ACHN (cell line): Measurements from ENCODE around the gene CPEB3.
"Not testable (repeated sequence)": the region's sequence is repeated elsewhere in the genome, so short reads cannot be mapped to it uniquely, and the experiment has no call there.

ENCODE experiments used
- DNase-seq: peaks from one replicate; pipeline ENCODE4 v3.0.0-alpha.2; 2015
- in situ Hi-C: cut with HindIII; loops from 2 replicates; pipeline ENCODE4 v1.10.0; 2017; ENCODE audit warnings: low sequenced_read_pairs, low pct_ligation_motif_present, low pct_unique_long_range_greater_than_20kb

The CPEB3 gene

GRCh38 chr10:92081641-92082040 lies 209.2 kb downstream of the CPEB3 start:
- in situ Hi-C loops = loop anchor here (25.0 kb wide), 1 partner anchor 331 kb away; no protein-coding TSS in a partner anchor
- DNase-seq = no peak

- DNase-seq = no peak
- in situ Hi-C loops = loop anchor here (25.0 kb wide), 1 partner anchor 332 kb away; no protein-coding TSS in a partner anchor
These were observed 210.6 kb downstream of the CPEB3 start for GRCh38 chr10:92080244-92080643.

GRCh38 chr10:92079003-92079402 lies 211.9 kb downstream of the CPEB3 start:
- DNase-seq = no peak
- in situ Hi-C loops = loop anchor here (25.0 kb wide), 1 partner anchor 333 kb away; no protein-coding TSS in a partner anchor

GRCh38 chr10:92076722-92077121 lies 214.2 kb downstream of the CPEB3 start:
- DNase-seq = no peak
- in situ Hi-C loops = loop anchor here (25.0 kb wide), 1 partner anchor 336 kb away; no protein-coding TSS in a partner anchor

GRCh38 chr10:92075829-92076228 lies 215.0 kb downstream of the CPEB3 start:
- in situ Hi-C loops = loop anchor here (25.0 kb wide), 1 partner anchor 336 kb away; no protein-coding TSS in a partner anchor
- no peak for DNase-seq

- in situ Hi-C loops = no loop called here
- DNase-seq = peak; percentile 42
These were observed 216.6 kb downstream of the CPEB3 start for GRCh38 chr10:92074126-92074887.

- DNase-seq = no peak
- in situ Hi-C loops = no loop called here
These were observed 222.0 kb downstream of the CPEB3 start for GRCh38 chr10:92068900-92069299.

GRCh38 chr10:92066386-92066785 lies 224.5 kb downstream of the CPEB3 start:
- in situ Hi-C loops = no loop called here
- no peak for DNase-seq

GRCh38 chr10:92064506-92064905 lies 226.4 kb downstream of the CPEB3 start:
- in situ Hi-C loops = no loop called here
- no peak for DNase-seq

GRCh38 chr10:92062273-92062672 lies 228.6 kb downstream of the CPEB3 start:
- in situ Hi-C loops = no loop called here
- DNase-seq = no peak

- in situ Hi-C loops = no loop called here
These were observed 236.1 kb downstream of the CPEB3 start for GRCh38 chr10:92054807-92055206.

GRCh38 chr10:92052741-92053140 lies 238.1 kb downstream of the CPEB3 start:
- no peak for DNase-seq
- in situ Hi-C loops = no loop called here

More at GRCh38 chr10:92054807-92055206, 236.1 kb downstream of the CPEB3 start:
- DNase-seq = no peak

GRCh38 chr10:92052088-92052487 lies 238.8 kb downstream of the CPEB3 start:
- no peak for DNase-seq
- in situ Hi-C loops = no loop called here

- in situ Hi-C loops = no loop called here
- DNase-seq = no peak
These were observed 243.7 kb downstream of the CPEB3 start for GRCh38 chr10:92047215-92047614.

- in situ Hi-C loops = no loop called here
- no peak for DNase-seq
These were observed 245.2 kb downstream of the CPEB3 start for GRCh38 chr10:92045641-92046106.

GRCh38 chr10:92042541-92042940 lies 248.3 kb downstream of the CPEB3 start:
- DNase-seq = no peak
- in situ Hi-C loops = no loop called here

- DNase-seq = no peak
- in situ Hi-C loops = no loop called here
These were observed 251.9 kb downstream of the CPEB3 start for GRCh38 chr10:92038949-92039348.

- in situ Hi-C loops, DNase-seq: not testable (repeated sequence)
These were observed 257.8 kb downstream of the CPEB3 start for GRCh38 chr10:92033070-92033469.

GRCh38 chr10:92031580-92031979 lies 259.3 kb downstream of the CPEB3 start:
- in situ Hi-C loops = no loop called here
- DNase-seq = no peak

- DNase-seq = no peak
- in situ Hi-C loops = no loop called here
These were observed 263.7 kb downstream of the CPEB3 start for GRCh38 chr10:92027141-92027540.
